Skeletal muscle tissue (tissue), 4 donors: ENCODE results near the gene ENTPD8. TPM values are rescaled to one million over a fixed set of nuclear protein-coding genes. Genes with fewer than 3 reads are reported as not detected.
A peak's percentile ranks its signal among the peaks of the same experiment; 100 is the strongest.

Experiments
- H3K27ac ChIP-seq: one replicate; pipeline ENCODE4 v1.7.0; 2013; ENCODE audit warnings: mild to moderate bottlenecking, low read depth, low read length, inconsistent platforms
- H3K27me3 ChIP-seq, 3 donors: one replicate each; pipeline ENCODE4 v1.7.0; 2013; ENCODE audit warnings: low read length in 3 of 3; ENCODE audit not compliant: control insufficient read depth in 3 of 3, insufficient read depth in 3 of 3
- H3K36me3 ChIP-seq, 3 donors: one replicate each; pipeline ENCODE4 v1.7.0; 2013; ENCODE audit warnings: low read length in 3 of 3; ENCODE audit not compliant: control insufficient read depth in 3 of 3, insufficient read depth in 3 of 3
- H3K4me1 ChIP-seq, 3 donors: one replicate each; pipeline ENCODE4 v1.7.0; 2013; ENCODE audit warnings: low read length in 3 of 3, mild to moderate bottlenecking in 3 of 3; ENCODE audit not compliant: control insufficient read depth in 3 of 3, insufficient read depth in 3 of 3
- H3K4me3 ChIP-seq, 3 donors: one replicate each; pipeline ENCODE4 v1.7.0; 2013; ENCODE audit warnings: low read length in 3 of 3
- H3K9ac ChIP-seq, 3 donors: one replicate each; pipeline ENCODE4 v1.7.0; 2013; ENCODE audit warnings: low read length in 3 of 3, mild to moderate bottlenecking in 3 of 3, moderate library complexity in 2 of 3, low read depth in 1 of 3
- H3K9me3 ChIP-seq, 3 donors: one replicate each; pipeline ENCODE4 v1.7.0; 2013; ENCODE audit warnings: low read length in 3 of 3; ENCODE audit not compliant: control insufficient read depth in 3 of 3
- total RNA-seq: library from RNA; depleted of rRNA; stranded (reverse); fragments of >200 nt; gene quantifications from one replicate; pipeline ENCODE4 v1.2.3, GENCODE V29; 2014
- donor health status: Osteomylitis.

Gene ENTPD8
- total RNA-seq, 1 donor from 2014 or later: not detected

- H3K27me3 ChIP-seq: no peaks in the 10 kb centered on the region
- H3K36me3 ChIP-seq: peaks cover 0 to 5% (median 5%) of the 10 kb centered on the region in 3 donors
- H3K4me3 ChIP-seq: no peak overlapping the region
These were observed 47.7 kb downstream of the ENTPD8 start for GRCh38 chr9:137393176-137394150.

DNA sequence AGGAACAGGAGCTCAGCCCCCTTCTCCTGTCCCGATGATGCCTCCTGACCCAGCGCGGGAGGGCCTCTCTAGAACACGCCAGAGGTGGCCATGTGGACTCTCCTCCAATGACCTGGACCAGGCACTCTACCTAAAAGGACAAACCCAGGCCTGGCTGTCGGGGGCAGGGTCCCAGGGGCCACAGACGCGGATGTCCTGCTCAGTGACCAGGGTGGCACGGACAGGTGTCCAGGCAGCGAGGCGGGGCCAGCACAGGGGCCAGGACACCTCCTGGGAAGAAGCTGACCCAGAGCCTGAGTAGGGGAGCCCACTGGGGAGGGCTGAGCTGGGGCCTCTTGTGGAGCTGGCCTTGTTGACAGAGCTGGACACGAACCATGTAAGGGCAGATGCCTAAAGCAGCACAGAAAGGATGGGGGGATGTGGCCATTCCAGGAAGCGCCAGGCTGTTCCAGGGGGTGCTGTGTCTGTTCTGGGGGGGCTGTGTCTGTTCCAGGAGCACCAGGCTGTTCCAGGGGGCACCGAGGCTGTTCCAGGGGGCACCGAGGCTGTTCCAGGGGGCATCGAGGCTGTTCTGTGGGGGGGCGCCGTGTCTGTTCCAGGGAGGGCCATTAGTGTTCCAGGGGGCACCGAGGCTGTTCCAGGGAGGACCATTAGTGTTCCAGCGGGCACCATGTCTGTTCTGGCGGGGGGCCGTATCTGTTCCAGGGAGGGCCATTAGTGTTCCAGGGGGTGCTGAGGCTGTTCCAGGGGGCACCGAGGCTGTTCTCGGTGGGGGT is 48.7 kb downstream of the ENTPD8 start:
- no peak overlapping the region for H3K27ac ChIP-seq
- no peak overlapping the region for H3K4me3 ChIP-seq
- H3K4me1 ChIP-seq: peaks cover 3 to 20% (median 9%) of the 10 kb centered on the region in 3 donors
- no peaks in the 10 kb centered on the region for H3K9me3 ChIP-seq
- H3K27me3 ChIP-seq: no peaks in the 10 kb centered on the region
- peaks cover 0 to 5% (median 5%) of the 10 kb centered on the region in 3 donors for H3K36me3 ChIP-seq
- H3K9ac ChIP-seq: no peak overlapping the region

More at GRCh38 chr9:137393176-137394150, 47.7 kb downstream of the ENTPD8 start:
- Histone ChIP-seq H3K4me1 (peaks cover 3 to 12% (median 9%) of the 10 kb centered on the region in 3 donors), H3K27ac (no peak overlapping the region), H3K9me3 (no peaks in the 10 kb centered on the region), H3K9ac (no peak overlapping the region)

GRCh38 chr9:137391411-137391754 is 49.8 kb downstream of the ENTPD8 start:
- Histone ChIP-seq H3K36me3 (peaks cover 0 to 5% (median 2%) of the 10 kb centered on the region in 3 donors), H3K9ac (peak overlapping the region in 1 of 3 donors; percentile 33), H3K27me3 (no peaks in the 10 kb centered on the region), H3K27ac (no peak overlapping the region), H3K4me1 (peaks cover 3 to 20% (median 9%) of the 10 kb centered on the region in 3 donors), H3K4me3 (no peak overlapping the region), H3K9me3 (no peaks in the 10 kb centered on the region)

DNA sequence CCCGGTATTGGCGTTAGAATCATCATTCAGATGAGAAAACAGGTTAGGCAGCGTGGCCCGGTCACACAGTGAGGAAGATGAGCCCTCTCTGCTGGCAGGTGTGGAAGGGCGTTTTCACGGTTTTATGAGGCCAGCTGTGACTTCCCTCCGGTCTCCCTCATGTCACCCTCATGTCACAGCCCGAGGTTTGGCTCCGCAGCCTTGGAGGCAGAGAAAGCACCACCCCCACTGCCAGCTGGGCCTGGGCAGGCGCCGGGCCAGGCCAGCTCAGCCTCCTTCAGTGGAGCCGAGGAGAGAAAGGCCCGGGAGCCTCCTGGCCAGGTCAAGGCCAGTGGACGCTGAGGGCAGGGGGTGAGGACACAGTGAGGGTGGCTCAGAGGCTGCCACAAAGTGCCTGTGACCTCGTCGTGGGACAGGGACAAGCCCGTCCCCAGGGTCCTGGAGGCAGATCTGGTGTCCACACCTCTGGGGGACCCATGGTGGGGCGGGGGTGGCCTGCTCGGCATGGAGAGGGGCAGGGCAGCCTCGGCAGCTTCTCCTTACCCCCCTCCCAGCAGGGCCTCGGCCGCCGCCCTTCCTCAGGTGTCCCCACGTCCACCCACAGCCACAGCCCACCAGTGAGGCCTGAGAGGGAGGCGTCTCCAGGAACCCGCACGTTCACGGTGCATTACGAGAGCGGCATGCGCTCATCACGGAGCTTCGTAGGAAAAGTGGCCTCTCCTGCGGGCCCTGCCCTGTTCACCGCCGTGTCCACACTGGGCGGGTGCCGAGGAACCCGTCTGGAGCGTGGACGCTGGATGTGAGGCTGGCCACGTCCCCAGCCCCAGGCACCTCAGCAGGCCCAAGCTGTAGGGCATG is 50.4 kb downstream of the ENTPD8 start:
- H3K36me3 ChIP-seq: peaks cover 0 to 5% (median 0%) of the 10 kb centered on the region in 3 donors
- H3K9ac ChIP-seq: peak overlapping the region in 1 of 3 donors; percentile 33
- no peaks in the 10 kb centered on the region for H3K9me3 ChIP-seq
- H3K27me3 ChIP-seq: no peaks in the 10 kb centered on the region
- peaks cover 3 to 20% (median 9%) of the 10 kb centered on the region in 3 donors for H3K4me1 ChIP-seq
- H3K27ac ChIP-seq: peak overlapping the region; percentile 71
- no peak overlapping the region for H3K4me3 ChIP-seq

DNA sequence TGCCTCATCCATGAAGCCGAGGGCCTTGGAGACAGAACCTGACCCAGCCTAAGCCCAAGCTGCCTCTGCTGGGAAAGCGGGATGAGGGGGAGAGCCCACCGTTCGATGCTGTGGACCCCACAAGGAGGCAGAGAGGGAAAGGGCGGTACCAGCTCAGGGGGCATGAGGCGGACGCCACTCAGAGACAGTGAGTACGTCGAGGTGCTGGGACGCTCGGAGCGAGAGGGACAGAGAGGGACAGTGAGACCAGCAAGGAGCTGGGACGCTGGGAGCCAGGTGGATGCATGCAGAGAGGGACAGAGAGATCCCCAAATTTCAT is 51.8 kb downstream of the ENTPD8 start:
- no peaks in the 10 kb centered on the region for H3K9me3 ChIP-seq
- no peaks in the 10 kb centered on the region for H3K27me3 ChIP-seq
- H3K27ac ChIP-seq: no peak overlapping the region
- no peak overlapping the region for H3K9ac ChIP-seq
- H3K4me3 ChIP-seq: no peak overlapping the region
- peaks cover 0 to 5% (median 0%) of the 10 kb centered on the region in 3 donors for H3K36me3 ChIP-seq
- H3K4me1 ChIP-seq: peaks cover 3 to 20% (median 9%) of the 10 kb centered on the region in 3 donors

DNA sequence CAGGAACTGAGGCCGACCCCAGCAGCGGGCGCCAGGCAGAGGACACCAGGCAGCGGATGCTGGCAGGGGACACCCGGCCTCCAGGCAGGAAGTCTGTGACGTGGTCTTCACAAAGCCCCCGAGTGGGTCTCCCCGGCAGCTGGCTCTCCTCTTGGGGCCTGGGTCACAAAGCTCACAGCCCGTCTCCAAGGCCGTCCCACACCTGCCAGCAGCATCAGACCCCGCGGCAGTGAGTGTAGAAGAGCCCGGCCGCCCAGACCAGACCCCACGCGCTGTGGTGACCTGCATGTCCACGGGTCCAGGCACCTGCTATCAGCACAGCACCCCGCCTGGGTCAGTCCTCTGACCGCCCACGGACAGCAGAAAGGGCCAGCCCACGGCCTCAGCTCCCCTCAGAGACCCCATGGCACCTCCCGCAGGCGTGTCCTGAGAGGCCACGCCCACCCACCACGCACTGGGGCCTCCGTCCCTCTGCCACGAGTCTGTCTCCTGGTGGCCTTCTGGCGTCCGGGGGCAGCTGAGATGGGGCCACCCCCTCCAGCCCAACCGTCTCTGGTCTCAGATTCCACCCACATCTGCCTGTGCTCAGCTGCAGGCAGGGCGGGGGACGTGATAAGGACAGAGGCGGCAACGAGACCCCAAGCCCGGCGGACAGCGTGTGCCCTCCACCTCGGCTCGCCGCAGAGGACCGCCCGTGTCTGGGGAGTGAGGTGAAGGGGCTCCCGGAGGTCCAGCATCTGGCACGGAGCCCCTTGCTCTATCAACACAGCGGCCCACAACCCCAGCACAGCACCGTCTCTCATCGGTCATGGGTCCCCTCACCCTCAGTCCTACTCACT is 52.3 kb downstream of the ENTPD8 start:
- Histone ChIP-seq H3K27me3 (no peaks in the 10 kb centered on the region), H3K27ac (no peak overlapping the region)

GRCh38 chr9:137387891-137388560 is 53.1 kb downstream of the ENTPD8 start:
- peaks cover 0 to 5% (median 0%) of the 10 kb centered on the region in 3 donors for H3K36me3 ChIP-seq
- H3K27me3 ChIP-seq: no peaks in the 10 kb centered on the region
- H3K9ac ChIP-seq: no peak overlapping the region
- peaks cover 3 to 20% (median 9%) of the 10 kb centered on the region in 3 donors for H3K4me1 ChIP-seq
- H3K9me3 ChIP-seq: no peaks in the 10 kb centered on the region
- H3K27ac ChIP-seq: no peak overlapping the region
- no peak overlapping the region for H3K4me3 ChIP-seq

More for the DNA sequence above, 52.3 kb downstream of the ENTPD8 start:
- Histone ChIP-seq H3K9me3 (no peaks in the 10 kb centered on the region), H3K4me3 (no peak overlapping the region), H3K36me3 (peaks cover 0 to 5% (median 0%) of the 10 kb centered on the region in 3 donors), H3K9ac (no peak overlapping the region), H3K4me1 (peaks cover 3 to 20% (median 9%) of the 10 kb centered on the region in 3 donors)

GRCh38 chr9:137387114-137387890 is 53.9 kb downstream of the ENTPD8 start:
- no peaks in the 10 kb centered on the region for H3K9me3 ChIP-seq
- H3K27me3 ChIP-seq: no peaks in the 10 kb centered on the region
- peaks cover 3 to 20% (median 9%) of the 10 kb centered on the region in 3 donors for H3K4me1 ChIP-seq
- H3K4me3 ChIP-seq: no peak overlapping the region
- H3K27ac ChIP-seq: no peak overlapping the region
- no peak overlapping the region for H3K9ac ChIP-seq
- peaks cover 0 to 5% (median 0%) of the 10 kb centered on the region in 3 donors for H3K36me3 ChIP-seq
